ENCODE measurements around the gene CDH4.

DNA sequence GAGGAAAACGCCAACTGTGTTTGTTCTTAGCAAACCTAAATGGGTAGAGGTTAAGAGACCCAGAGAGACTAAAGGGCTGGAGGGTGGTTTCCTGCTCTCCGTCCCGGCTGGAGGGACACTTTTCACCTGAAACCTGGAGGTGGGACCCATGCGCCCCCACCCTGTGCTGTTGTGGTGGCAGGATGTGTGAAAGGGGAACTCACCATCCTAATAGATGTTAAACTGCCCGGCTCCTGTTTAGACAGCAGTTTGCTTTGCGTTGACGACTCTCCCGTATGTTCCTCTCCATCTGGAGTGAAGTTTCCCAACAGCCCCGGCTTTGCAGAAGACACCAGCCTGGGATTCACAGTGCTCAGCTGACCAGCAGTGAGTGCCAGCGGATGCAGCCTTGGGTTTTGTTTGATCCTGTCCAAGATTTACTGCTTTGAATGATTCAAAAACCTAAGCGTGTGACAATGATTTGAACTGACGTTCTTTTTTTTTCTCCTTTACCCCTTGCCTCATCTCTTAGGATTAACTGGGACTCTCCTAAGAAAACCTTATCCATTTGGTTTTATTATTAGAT, 66.0 kb downstream of the CDH4 start:
- TF ChIP-seq, protein P1, sequence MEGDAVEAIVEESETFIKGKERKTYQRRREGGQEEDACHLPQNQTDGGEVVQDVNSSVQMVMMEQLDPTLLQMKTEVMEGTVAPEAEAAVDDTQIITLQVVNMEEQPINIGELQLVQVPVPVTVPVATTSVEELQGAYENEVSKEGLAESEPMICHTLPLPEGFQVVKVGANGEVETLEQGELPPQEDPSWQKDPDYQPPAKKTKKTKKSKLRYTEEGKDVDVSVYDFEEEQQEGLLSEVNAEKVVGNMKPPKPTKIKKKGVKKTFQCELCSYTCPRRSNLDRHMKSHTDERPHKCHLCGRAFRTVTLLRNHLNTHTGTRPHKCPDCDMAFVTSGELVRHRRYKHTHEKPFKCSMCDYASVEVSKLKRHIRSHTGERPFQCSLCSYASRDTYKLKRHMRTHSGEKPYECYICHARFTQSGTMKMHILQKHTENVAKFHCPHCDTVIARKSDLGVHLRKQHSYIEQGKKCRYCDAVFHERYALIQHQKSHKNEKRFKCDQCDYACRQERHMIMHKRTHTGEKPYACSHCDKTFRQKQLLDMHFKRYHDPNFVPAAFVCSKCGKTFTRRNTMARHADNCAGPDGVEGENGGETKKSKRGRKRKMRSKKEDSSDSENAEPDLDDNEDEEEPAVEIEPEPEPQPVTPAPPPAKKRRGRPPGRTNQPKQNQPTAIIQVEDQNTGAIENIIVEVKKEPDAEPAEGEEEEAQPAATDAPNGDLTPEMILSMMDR (IDR thresholded peaks at IDR 0.05), result no peak
- no peak for TF ChIP-seq POLR2AphosphoS5 (IDR thresholded peaks at IDR 0.05)

All from sigmoid colon (tissue), 4 donors.